H1 (cell line): ENCODE data around the gene NFKBIL1. TPM values are rescaled to one million over a fixed set of nuclear protein-coding genes. Genes with fewer than 3 reads are reported as not detected.

Source experiments
- CTCF ChIA-PET: fragments of 300-600 bp; sonication (Branson Sonifier 250); formaldehyde crosslinking; loops from one replicate; lab custom pipeline; 2021; ENCODE audit not compliant: partially characterized antibody; lab: Charles Lee
- POLR2A ChIA-PET: fragments of 300-600 bp; sonication (Branson Sonifier 250); formaldehyde crosslinking; loops from one replicate; lab custom pipeline; 2021; ENCODE audit warnings: inconsistent platforms; ENCODE audit not compliant: partially characterized antibody; lab: Charles Lee
- DNase-seq, 2 experiments: peaks; one replicate each; pipeline versions ENCODE4 v3.0.0 to v3.0.0-alpha.2; 2010 to 2022; ENCODE audit warnings: low spot score in 2 of 2, low read depth in 1 of 2, mixed read lengths in 1 of 2
- FAIRE-seq: peaks from 2 replicates; lab custom pipeline; 2011; peaks lifted over from hg19 to GRCh38; lab: Jason Lieb, UNC
- H2AFZ ChIP-seq: 2 replicates; pipeline ENCODE4 v1.8.1; 2012; ENCODE audit warnings: low read length, inconsistent platforms
- H2AK5ac ChIP-seq: 2 replicates; pipeline ENCODE4 v1.6.1; 2013; ENCODE audit warnings: low read depth, low read length
- H2BK120ac ChIP-seq: replicated peaks from 2 replicates; pipeline ENCODE3; 2013; ENCODE audit warnings: low read depth, low read length, inconsistent platforms
- H2BK12ac ChIP-seq: 2 replicates; pipeline ENCODE4 v1.6.1; 2013; ENCODE audit warnings: low read depth, low read length
- H2BK15ac ChIP-seq: 2 replicates; pipeline ENCODE4 v1.6.1; 2013; ENCODE audit warnings: low read length
- H2BK20ac ChIP-seq: 2 replicates; pipeline ENCODE4 v1.6.1; 2013; ENCODE audit warnings: low read length
- H2BK5ac ChIP-seq: 2 replicates; pipeline ENCODE4 v1.6.1; 2013; ENCODE audit warnings: low read depth, low read length
- H3K14ac ChIP-seq: 2 replicates; pipeline ENCODE4 v1.6.1; 2013; ENCODE audit warnings: inconsistent platforms; ENCODE audit not compliant: insufficient read length
- H3K18ac ChIP-seq: 2 replicates; pipeline ENCODE4 v1.6.1; 2013; ENCODE audit warnings: low read length; ENCODE audit errors: extremely low read depth
- H3K23ac ChIP-seq: 2 replicates; pipeline ENCODE4 v1.6.1; 2013; ENCODE audit warnings: inconsistent platforms; ENCODE audit not compliant: insufficient read length
- H3K23me2 ChIP-seq: 2 replicates; pipeline ENCODE4 v1.6.1; 2013; ENCODE audit warnings: low read depth, low read length
- H3K27ac ChIP-seq: 2 replicates; pipeline ENCODE4 v1.6.1; 2011; ENCODE audit warnings: low read depth, low read length, inconsistent platforms
- H3K27me3 ChIP-seq, 4 experiments: replicated peaks in 1 of 4; 1 replicate in 1 of 4; 2 replicates in 3 of 4; pipeline versions ENCODE4 v1.6.1 to v1.8.1; 2011 to 2013; ENCODE audit warnings: low read length in 3 of 4, mild to moderate bottlenecking in 3 of 4, inconsistent platforms in 2 of 4, mixed read lengths in 2 of 4, moderate library complexity in 1 of 4; ENCODE audit not compliant: control insufficient read depth in 3 of 4, insufficient read depth in 3 of 4; ENCODE audit errors: extremely low read depth in 1 of 4
- H3K36me3 ChIP-seq, 4 experiments: 2 replicates each; pipeline versions ENCODE4 v1.6.1 to v1.8.1; 2011 to 2013; ENCODE audit warnings: mild to moderate bottlenecking in 4 of 4, low read length in 3 of 4, moderate library complexity in 2 of 4, control low read depth in 1 of 4, inconsistent platforms in 1 of 4; ENCODE audit not compliant: insufficient read depth in 4 of 4, control insufficient read depth in 2 of 4
- H3K4ac ChIP-seq: replicated peaks from 2 replicates; pipeline ENCODE3; 2013; ENCODE audit warnings: low read length, low read depth, mixed read lengths, inconsistent platforms; ENCODE audit not compliant: insufficient read length
- H3K4me1 ChIP-seq, 4 experiments: replicated peaks in 1 of 4; 1 replicate in 1 of 4; 2 replicates in 3 of 4; pipeline versions ENCODE4 v1.6.1 to v1.8.1; 2011 to 2013; ENCODE audit warnings: low read length in 3 of 4, inconsistent platforms in 2 of 4, mixed read lengths in 1 of 4; ENCODE audit not compliant: insufficient read depth in 4 of 4, control insufficient read depth in 3 of 4
- H3K4me2 ChIP-seq, 2 experiments: 2 replicates each; pipeline versions ENCODE4 v1.6.1 to v1.8.1; 2011 to 2013; ENCODE audit warnings: low read depth in 2 of 2, low read length in 2 of 2, control low read depth in 1 of 2, inconsistent platforms in 1 of 2, mild to moderate bottlenecking in 1 of 2; ENCODE audit not compliant: insufficient read depth in 1 of 2
- H3K4me3 ChIP-seq, 4 experiments: fragments of 200-600, 300-600 bp in 1 of 4; sonication (generic), shearing (Covaris generic), sonication (Bioruptor Twin) in 1 of 4; 2 replicates each; pipeline versions ENCODE4 v1.5.1 to v1.8.1; 2011 to 2016; ENCODE audit warnings: low read length in 4 of 4, low read depth in 3 of 4, control low read depth in 2 of 4, inconsistent platforms in 2 of 4, mild to moderate bottlenecking in 2 of 4, mixed read lengths in 1 of 4, moderate library complexity in 1 of 4; ENCODE audit not compliant: insufficient read depth in 2 of 4; ENCODE audit errors: extremely low read depth in 1 of 4
- H3K56ac ChIP-seq: replicated peaks from 2 replicates; pipeline ENCODE3; 2013; ENCODE audit warnings: low read depth, mild to moderate bottlenecking, mixed read lengths, low read length, inconsistent platforms; ENCODE audit not compliant: insufficient read length
- H3K79me1 ChIP-seq: 2 replicates; pipeline ENCODE4 v1.6.1; 2013; ENCODE audit warnings: low read depth, low read length, control low read depth
- H3K79me2 ChIP-seq, 2 experiments: 2 replicates each; pipeline versions ENCODE4 v1.6.1 to v1.8.1; 2012 to 2013; ENCODE audit warnings: low read length in 2 of 2, mild to moderate bottlenecking in 2 of 2, inconsistent platforms in 1 of 2; ENCODE audit not compliant: insufficient read depth in 2 of 2, control insufficient read depth in 1 of 2
- H3K9ac ChIP-seq, 4 experiments: replicated peaks in 1 of 4; 1 replicate in 1 of 4; 2 replicates in 3 of 4; pipeline versions ENCODE4 v1.6.1 to v1.8.1; 2011 to 2013; ENCODE audit warnings: low read depth in 3 of 4, low read length in 3 of 4, control low read depth in 2 of 4, mild to moderate bottlenecking in 2 of 4, moderate library complexity in 2 of 4, inconsistent platforms in 1 of 4; ENCODE audit errors: extremely low read depth in 1 of 4
- H3K9me3 ChIP-seq, 2 experiments: 2 replicates each; pipeline versions ENCODE4 v1.6.1 to v1.8.1; 2012 to 2013; ENCODE audit warnings: mild to moderate bottlenecking in 2 of 2, moderate library complexity in 2 of 2, control low read depth in 1 of 2, inconsistent platforms in 1 of 2, low read depth in 1 of 2, low read length in 1 of 2, mixed read lengths in 1 of 2; ENCODE audit not compliant: insufficient read depth in 2 of 2
- H4K20me1 ChIP-seq, 2 experiments: replicated peaks in 1 of 2; 2 replicates each; pipeline versions ENCODE3 to v1.8.1; 2011 to 2013; ENCODE audit warnings: inconsistent platforms in 2 of 2, low read length in 2 of 2, mild to moderate bottlenecking in 1 of 2; ENCODE audit not compliant: insufficient read depth in 2 of 2, control insufficient read depth in 1 of 2
- H4K5ac ChIP-seq: 2 replicates; pipeline ENCODE4 v1.6.1; 2013; ENCODE audit warnings: low read length, low read depth, mixed read lengths, inconsistent platforms; ENCODE audit not compliant: insufficient read length
- H4K8ac ChIP-seq: 2 replicates; pipeline ENCODE4 v1.8.0; 2013; ENCODE audit warnings: mild to moderate bottlenecking, moderate library complexity, low read length, inconsistent platforms; ENCODE audit not compliant: insufficient read depth; ENCODE audit errors: extremely low read depth
- H4K91ac ChIP-seq: replicated peaks from 2 replicates; pipeline ENCODE3; 2013; ENCODE audit warnings: low read length, mixed read lengths, inconsistent platforms; ENCODE audit not compliant: insufficient read length
- BRCA1 ChIP-seq: IDR thresholded peaks from 2 replicates; pipeline ENCODE4 v1.6.1; 2012; ENCODE audit warnings: low read depth, low read length, improper control_type of control experiment
- CEBPB ChIP-seq: IDR thresholded peaks from 2 replicates; pipeline ENCODE4 v1.6.1; 2012; ENCODE audit warnings: low read depth, low read length
- CTCF ChIP-seq, 3 experiments: IDR thresholded peaks; 1 replicate in 2 of 3; 2 replicates in 1 of 3; pipeline versions ENCODE4 v1.5.1 to v1.6.1; 2011; ENCODE audit warnings: low read length in 3 of 3, mild to moderate bottlenecking in 3 of 3, inconsistent platforms in 2 of 3, low read depth in 1 of 3, moderate library complexity in 1 of 3; ENCODE audit not compliant: insufficient read depth in 1 of 3; ENCODE audit errors: control extremely low read depth in 1 of 3
- HDAC2 ChIP-seq, 2 experiments: fragments of 300-600 bp in 1 of 2; sonication (generic) in 1 of 2; IDR thresholded peaks; 2 replicates each; pipeline ENCODE4 v1.6.1; 2011 to 2012; ENCODE audit warnings: low read depth in 2 of 2, low read length in 2 of 2, mild to moderate bottlenecking in 2 of 2, moderate library complexity in 2 of 2, borderline replicate concordance in 1 of 2, inconsistent platforms in 1 of 2
- MAFK ChIP-seq: IDR thresholded peaks from 2 replicates; pipeline ENCODE4 v1.6.1; 2012; ENCODE audit warnings: low read depth, mild to moderate bottlenecking, improper control_type of control experiment, low read length
- RBBP5 ChIP-seq: IDR thresholded peaks from 2 replicates; pipeline ENCODE4 v1.7.1; 2012; ENCODE audit warnings: low read depth, mild to moderate bottlenecking, inconsistent platforms, low read length, moderate library complexity, borderline replicate concordance
- SP2 ChIP-seq: IDR thresholded peaks from 2 replicates; pipeline ENCODE4 v1.6.1; 2012; ENCODE audit warnings: mild to moderate bottlenecking, low read length, inconsistent platforms
- SUZ12 ChIP-seq: fragments of 200-600 bp; sonication (generic); IDR thresholded peaks from 2 replicates; pipeline ENCODE4 v1.6.1; 2012; ENCODE audit warnings: mild to moderate bottlenecking, inconsistent platforms, low read length, moderate library complexity, mixed read lengths
- WGBS, 2 experiments: shearing (Covaris generic) in 1 of 2; methylation state at CpG; one replicate each; pipeline versions ENCODE4 v1.1.6 to v1.1.7; 2013 to 2015; ENCODE audit warnings: low lambda C conversion rate in 2 of 2, mixed read lengths in 2 of 2, inconsistent platforms in 1 of 2, low coverage in 1 of 2, missing lambda C conversion rate in 1 of 2; ENCODE audit not compliant: insufficient replicate concordance in 2 of 2, insufficient coverage in 1 of 2, insufficient read length in 1 of 2; ENCODE audit errors: extremely low coverage in 1 of 2, missing lambda C conversion rate in 1 of 2; 5-methylcytosine and 5-hydroxymethylcytosine counted together
- polyA plus RNA-seq, 7 experiments: library from polyadenylated mRNA; depleted of rRNA in 3 of 7; stranded (reverse) in 5 of 7; unstranded in 2 of 7; fragments of >200 nt in 5 of 7; fragments of 200-250 nt in 2 of 7; gene quantifications; 1 replicate in 5 of 7; 2 replicates in 1 of 7; 4 replicates in 1 of 7; pipeline versions ENCODE4 v1.2.1 to v1.2.3, GENCODE V29; 2011 to 2013; ENCODE audit warnings: missing spikeins in 2 of 7, mixed read lengths in 2 of 7
- total RNA-seq: library from RNA; stranded (reverse); fragmentation: NEBNext Ultra II Directional; extraction: Animal tissue kit (Norgen Biotek cat#: 25700); gene quantifications from 2 replicates; pipeline ENCODE4 v1.2.1, GENCODE V29; 2021

The NFKBIL1 gene
- total and polyA plus RNA-seq, 2 of the 8 experiments (the other 6 are each of a cell fraction or from before 2014, with no cell fraction given): 7.5 to 11.2 TPM

- H2BK120ac ChIP-seq: no peak overlapping the region
- H3K79me2 ChIP-seq: no peaks in the 10 kb centered on the region
- no peaks in the 10 kb centered on the region for H4K20me1 ChIP-seq
- H3K27ac ChIP-seq: no peak overlapping the region
- peak overlapping the region; percentile 94 for H2AFZ ChIP-seq
- peaks cover 0 to 8% (median 7%) of the 10 kb centered on the region in 4 experiments; a peak in 5 of 7 replicates for H3K27me3 ChIP-seq
- no peaks in the 10 kb centered on the region for H3K9me3 ChIP-seq
- no peak for FAIRE-seq
- POLR2A ChIA-PET: interaction anchor here (1.0 to 12.2 kb wide), 15 partner anchors 9 to 139 kb away, joined by 3 to 110 read pairs (median 5); partner anchors contain the start of genes ATP6V1G2, C6orf47, DDX39B and MCCD1
- peak overlapping the region; percentile 54 to 89 (median 80) for H3K4me3 ChIP-seq
- peak overlapping the region; percentile 22 to 57 (median 44); a peak in 6 of 7 replicates for H3K9ac ChIP-seq
- peaks cover 0 to 6% (median 6%) of the 10 kb centered on the region in 4 experiments; a peak in 6 of 7 replicates for H3K4me1 ChIP-seq
- WGBS, 2 experiments: 4% methylated on average over 57 of the region's 62 CpGs; no CpG with 5 or more reads in 1 of the 2 experiments
- peak overlapping the region; percentile 93 for H3K18ac ChIP-seq
- H3K4ac ChIP-seq: peak overlapping the region; percentile 61
- H3K79me1 ChIP-seq: no peaks in the 10 kb centered on the region
- H2BK12ac ChIP-seq: peak overlapping the region; percentile 60; the same call in 1 of the 2 replicates
- H3K36me3 ChIP-seq: no peaks in the 10 kb centered on the region
- CTCF ChIA-PET: interaction anchor here (0.7 to 19.2 kb wide), 14 partner anchors 12 to 160 kb away, joined by 3 to 640 read pairs (median 6); partner anchors contain the start of genes ATP6V1G2, DDX39B, LST1 and LTB
- H2BK5ac ChIP-seq: peak overlapping the region; percentile 75; the same call in 1 of the 2 replicates
- peak overlapping the region; percentile 62 to 84 for H3K4me2 ChIP-seq
- H3K23ac ChIP-seq: no peak overlapping the region
- peak overlapping the region; percentile 32 for H3K56ac ChIP-seq
- peak; percentile 38 to 96 for DNase-seq
- no peak overlapping the region for H4K5ac ChIP-seq
- peak overlapping the region; percentile 58; the same call in 1 of the 2 replicates for H4K8ac ChIP-seq
- peak overlapping the region; percentile 61 for H4K91ac ChIP-seq
- H2AK5ac ChIP-seq: no peak overlapping the region
- peak overlapping the region; percentile 31; the same call in 1 of the 2 replicates for H2BK15ac ChIP-seq
- 0 out of 2 replicates have a peak overlapping the region, but pooled peaks have one; percentile 3 for H2BK20ac ChIP-seq
- peaks cover 9% of the 10 kb centered on the region; the same call in 1 of the 2 replicates for H3K23me2 ChIP-seq
- no peak overlapping the region for H3K14ac ChIP-seq
- TF ChIP-seq CTCF (IDR thresholded peaks at IDR 0.05; ENCODE audit: control extremely low read depth in 1 of 3, insufficient read depth in 1 of 3, low read depth in 1 of 3, low read length in 3 of 3) (peak in 2 of 3 experiments; percentile 89 to 93; a peak in 3 of 4 replicates), BRCA1 (no peak; the same call in 1 of the 2 replicates), MAFK (no peak), HDAC2 (IDR thresholded peaks at IDR 0.05; ENCODE audit: borderline replicate concordance in 1 of 2, low read depth in 2 of 2, low read length in 2 of 2) (peak; percentile 85 to 89; a peak in 2 of 4 replicates), RBBP5 (peak; percentile 96), SP2 (no peak), SUZ12 (0 out of 2 replicates have a peak, but pooled peaks have one; percentile 40), CEBPB (no peak)
These were observed 33.5 kb downstream of the NFKBIL1 start for GRCh38 chr6:31580807-31581433.
